DMS 273 treated with DMSO at 0.1 percent for 48 hours (cell line): Measurements from ENCODE around the gene RFX3.

Experiments used
- DNase-seq: peaks from one replicate; lab custom pipeline; 2025; lab: John Stamatoyannopoulos, UW

RFX3 gene

GRCh38 chr9:3475300-3476020 lies 50.3 kb downstream of the RFX3 start:
- no peak for DNase-seq

- no peak for DNase-seq
Observed at GRCh38 chr9:3474821-3475220, 51.0 kb downstream of the RFX3 start.

- DNase-seq, result no peak
Observed at GRCh38 chr9:3473405-3473804, 52.4 kb downstream of the RFX3 start.

- no peak for DNase-seq
Observed at GRCh38 chr9:3471883-3472282, 53.9 kb downstream of the RFX3 start.

GRCh38 chr9:3468421-3469205 lies 57.2 kb downstream of the RFX3 start:
- no peak for DNase-seq

- DNase-seq, result peak; percentile 19
Observed at GRCh38 chr9:3467593-3468219, 58.1 kb downstream of the RFX3 start.

- no peak for DNase-seq
Observed at GRCh38 chr9:3464033-3464638, 61.7 kb downstream of the RFX3 start.

GRCh38 chr9:3458806-3459475 lies 66.9 kb downstream of the RFX3 start:
- peak; percentile 36 for DNase-seq

- DNase-seq, result no peak
Observed at GRCh38 chr9:3457175-3457574, 68.6 kb downstream of the RFX3 start.

GRCh38 chr9:3455717-3456116 lies 70.1 kb downstream of the RFX3 start:
- no peak for DNase-seq

- DNase-seq, result no peak
Observed at GRCh38 chr9:3455094-3455493, 70.7 kb downstream of the RFX3 start.

GRCh38 chr9:3451956-3452355 lies 73.8 kb downstream of the RFX3 start:
- no peak for DNase-seq

- DNase-seq, result no peak
Observed at GRCh38 chr9:3447788-3448187, 78.0 kb downstream of the RFX3 start.

- DNase-seq, result no peak
Observed at GRCh38 chr9:3447143-3447542, 78.7 kb downstream of the RFX3 start.

- DNase-seq, result no peak
Observed at GRCh38 chr9:3446313-3446712, 79.5 kb downstream of the RFX3 start.

- no peak for DNase-seq
Observed at GRCh38 chr9:3444016-3444415, 81.8 kb downstream of the RFX3 start.

GRCh38 chr9:3441197-3441816 lies 84.5 kb downstream of the RFX3 start:
- DNase-seq, result no peak

- no peak for DNase-seq
Observed at GRCh38 chr9:3436629-3437420, 89.0 kb downstream of the RFX3 start.

- DNase-seq, result no peak
Observed at GRCh38 chr9:3435732-3436131, 90.1 kb downstream of the RFX3 start.

- no peak for DNase-seq
Observed at GRCh38 chr9:3434594-3434993, 91.2 kb downstream of the RFX3 start.

GRCh38 chr9:3433754-3434153 lies 92.0 kb downstream of the RFX3 start:
- DNase-seq, result no peak
